ENCODE measurements around the gene RBFOX2.

Gene RBFOX2

GRCh38 chr22:35913925-35914324 is 114.7 kb downstream of the RBFOX2 start:
- TF ChIP-seq, protein P1, sequence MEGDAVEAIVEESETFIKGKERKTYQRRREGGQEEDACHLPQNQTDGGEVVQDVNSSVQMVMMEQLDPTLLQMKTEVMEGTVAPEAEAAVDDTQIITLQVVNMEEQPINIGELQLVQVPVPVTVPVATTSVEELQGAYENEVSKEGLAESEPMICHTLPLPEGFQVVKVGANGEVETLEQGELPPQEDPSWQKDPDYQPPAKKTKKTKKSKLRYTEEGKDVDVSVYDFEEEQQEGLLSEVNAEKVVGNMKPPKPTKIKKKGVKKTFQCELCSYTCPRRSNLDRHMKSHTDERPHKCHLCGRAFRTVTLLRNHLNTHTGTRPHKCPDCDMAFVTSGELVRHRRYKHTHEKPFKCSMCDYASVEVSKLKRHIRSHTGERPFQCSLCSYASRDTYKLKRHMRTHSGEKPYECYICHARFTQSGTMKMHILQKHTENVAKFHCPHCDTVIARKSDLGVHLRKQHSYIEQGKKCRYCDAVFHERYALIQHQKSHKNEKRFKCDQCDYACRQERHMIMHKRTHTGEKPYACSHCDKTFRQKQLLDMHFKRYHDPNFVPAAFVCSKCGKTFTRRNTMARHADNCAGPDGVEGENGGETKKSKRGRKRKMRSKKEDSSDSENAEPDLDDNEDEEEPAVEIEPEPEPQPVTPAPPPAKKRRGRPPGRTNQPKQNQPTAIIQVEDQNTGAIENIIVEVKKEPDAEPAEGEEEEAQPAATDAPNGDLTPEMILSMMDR (IDR thresholded peaks at IDR 0.05; ENCODE audit: insufficient read depth, low read length, poor library complexity, severe bottlenecking): no peak
- DNase-seq (ENCODE audit: extremely low read depth, insufficient read length): no peak
- Histone ChIP-seq H3K4me3 (replicated peaks; ENCODE audit: low read depth, low read length) (no peak overlapping the region), H3K36me3 (ENCODE audit: control insufficient read depth, insufficient read depth, low read length) (no peaks in the 10 kb centered on the region), H3K27me3 (replicated peaks; ENCODE audit: control insufficient read depth, insufficient read depth, low read length) (no peaks in the 10 kb centered on the region; the same call in 1 of the 2 replicates)

DNA sequence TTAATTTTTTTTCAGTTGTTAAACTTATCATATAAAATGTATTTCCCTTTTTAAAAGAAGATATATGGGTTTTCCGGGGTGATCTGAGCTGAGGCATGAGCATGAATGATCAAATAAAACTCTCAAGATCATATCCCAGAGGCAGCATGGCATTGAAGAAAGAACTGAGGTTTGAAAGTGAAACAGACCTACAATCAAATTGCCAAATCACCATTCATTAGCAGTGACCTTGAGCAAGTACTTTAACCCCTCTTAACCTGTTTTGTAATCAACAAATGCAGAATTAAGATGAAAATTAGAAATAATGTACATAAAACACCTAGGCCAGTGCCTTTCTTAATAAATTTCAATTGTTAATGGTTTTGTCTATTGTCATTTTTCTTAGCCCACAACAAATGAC is 116.0 kb downstream of the RBFOX2 start:
- TF ChIP-seq, protein P1 (IDR thresholded peaks at IDR 0.05; ENCODE audit: insufficient read depth, low read length, poor library complexity, severe bottlenecking): no peak
- no peak for DNase-seq (ENCODE audit: extremely low read depth, insufficient read length)
- Histone ChIP-seq H3K4me3 (replicated peaks; ENCODE audit: low read depth, low read length) (no peak overlapping the region), H3K36me3 (ENCODE audit: control insufficient read depth, insufficient read depth, low read length) (no peaks in the 10 kb centered on the region), H3K27me3 (replicated peaks; ENCODE audit: control insufficient read depth, insufficient read depth, low read length) (no peaks in the 10 kb centered on the region)

DNA sequence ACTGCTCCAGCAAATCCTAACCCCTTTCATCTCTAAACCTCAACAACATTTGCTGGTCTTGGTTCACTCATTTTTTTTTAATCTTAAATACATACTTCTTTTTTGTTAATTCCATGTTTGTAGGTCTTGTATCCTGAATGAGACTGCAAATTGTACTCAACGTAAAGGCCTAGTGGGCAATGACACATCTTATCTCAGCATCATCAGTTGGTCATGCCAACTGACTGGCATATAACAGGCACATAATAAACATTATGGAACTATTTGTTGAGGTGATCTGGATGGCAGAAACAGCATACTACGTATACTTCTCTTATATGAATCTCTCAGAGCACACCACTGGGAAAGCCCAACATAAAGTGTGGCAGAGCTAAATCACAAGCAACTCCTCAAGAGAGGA is 116.7 kb downstream of the RBFOX2 start:
- Histone ChIP-seq H3K36me3 (ENCODE audit: control insufficient read depth, insufficient read depth, low read length) (no peaks in the 10 kb centered on the region), H3K27me3 (replicated peaks; ENCODE audit: control insufficient read depth, insufficient read depth, low read length) (no peaks in the 10 kb centered on the region), H3K4me3 (replicated peaks; ENCODE audit: low read depth, low read length) (no peak overlapping the region)
- TF ChIP-seq, protein P1 (IDR thresholded peaks at IDR 0.05; ENCODE audit: insufficient read depth, low read length, poor library complexity, severe bottlenecking): no peak
- no peak for DNase-seq (ENCODE audit: extremely low read depth, insufficient read length)

- TF ChIP-seq, protein P1 (IDR thresholded peaks at IDR 0.05; ENCODE audit: insufficient read depth, low read length, poor library complexity, severe bottlenecking): no peak
- H3K4me3 ChIP-seq (replicated peaks; ENCODE audit: low read depth, low read length): no peak overlapping the region
- no peaks in the 10 kb centered on the region for H3K27me3 ChIP-seq (replicated peaks; ENCODE audit: control insufficient read depth, insufficient read depth, low read length)
- H3K36me3 ChIP-seq (ENCODE audit: control insufficient read depth, insufficient read depth, low read length): no peaks in the 10 kb centered on the region
- DNase-seq (ENCODE audit: extremely low read depth, insufficient read length): no peak
Measured at GRCh38 chr22:35910926-35911325, 117.7 kb downstream of the RBFOX2 start.

- TF ChIP-seq, protein P1 (IDR thresholded peaks at IDR 0.05; ENCODE audit: insufficient read depth, low read length, poor library complexity, severe bottlenecking): no peak
- no peak for DNase-seq (ENCODE audit: extremely low read depth, insufficient read length)
- Histone ChIP-seq H3K4me3 (replicated peaks; ENCODE audit: low read depth, low read length) (no peak overlapping the region), H3K36me3 (ENCODE audit: control insufficient read depth, insufficient read depth, low read length) (no peaks in the 10 kb centered on the region), H3K27me3 (replicated peaks; ENCODE audit: control insufficient read depth, insufficient read depth, low read length) (no peaks in the 10 kb centered on the region)
Measured at GRCh38 chr22:35910003-35910769, 118.4 kb downstream of the RBFOX2 start.
